SK-N-SH treated with all-trans-retinoic acid at 6 μM for 48 hours (cell line): ENCODE measurements around the gene LRP11.

Experiments used
- TF ChIP-seq, protein P1 (sequence below): fragments of 250-450 bp; sonication (Bioruptor Pico); IDR thresholded peaks from 2 replicates; pipeline ENCODE4 v1.5.0; 2020; ENCODE audit warnings: mild to moderate bottlenecking, moderate library complexity

Gene LRP11

DNA sequence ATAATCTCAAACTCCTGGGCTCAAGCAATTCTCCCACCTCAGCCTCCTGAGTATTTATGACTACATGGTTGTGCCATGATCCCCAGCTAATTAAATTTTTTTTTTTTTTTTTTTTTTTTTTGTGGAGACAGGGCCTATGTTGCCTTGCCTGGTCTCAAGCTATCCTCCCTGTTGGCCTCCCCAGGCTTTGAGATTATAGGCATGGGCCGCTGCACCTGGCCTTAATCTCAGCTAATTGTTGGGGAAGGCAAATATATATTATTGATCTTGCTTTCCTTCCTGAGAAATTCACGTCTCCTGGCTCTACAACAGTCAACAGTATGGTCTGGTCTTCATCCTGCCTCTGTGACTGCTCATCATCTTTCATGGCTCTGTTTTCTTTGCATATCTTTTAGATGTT lies 94.5 kb downstream of the LRP11 start (continued):
- TF ChIP-seq, protein P1, sequence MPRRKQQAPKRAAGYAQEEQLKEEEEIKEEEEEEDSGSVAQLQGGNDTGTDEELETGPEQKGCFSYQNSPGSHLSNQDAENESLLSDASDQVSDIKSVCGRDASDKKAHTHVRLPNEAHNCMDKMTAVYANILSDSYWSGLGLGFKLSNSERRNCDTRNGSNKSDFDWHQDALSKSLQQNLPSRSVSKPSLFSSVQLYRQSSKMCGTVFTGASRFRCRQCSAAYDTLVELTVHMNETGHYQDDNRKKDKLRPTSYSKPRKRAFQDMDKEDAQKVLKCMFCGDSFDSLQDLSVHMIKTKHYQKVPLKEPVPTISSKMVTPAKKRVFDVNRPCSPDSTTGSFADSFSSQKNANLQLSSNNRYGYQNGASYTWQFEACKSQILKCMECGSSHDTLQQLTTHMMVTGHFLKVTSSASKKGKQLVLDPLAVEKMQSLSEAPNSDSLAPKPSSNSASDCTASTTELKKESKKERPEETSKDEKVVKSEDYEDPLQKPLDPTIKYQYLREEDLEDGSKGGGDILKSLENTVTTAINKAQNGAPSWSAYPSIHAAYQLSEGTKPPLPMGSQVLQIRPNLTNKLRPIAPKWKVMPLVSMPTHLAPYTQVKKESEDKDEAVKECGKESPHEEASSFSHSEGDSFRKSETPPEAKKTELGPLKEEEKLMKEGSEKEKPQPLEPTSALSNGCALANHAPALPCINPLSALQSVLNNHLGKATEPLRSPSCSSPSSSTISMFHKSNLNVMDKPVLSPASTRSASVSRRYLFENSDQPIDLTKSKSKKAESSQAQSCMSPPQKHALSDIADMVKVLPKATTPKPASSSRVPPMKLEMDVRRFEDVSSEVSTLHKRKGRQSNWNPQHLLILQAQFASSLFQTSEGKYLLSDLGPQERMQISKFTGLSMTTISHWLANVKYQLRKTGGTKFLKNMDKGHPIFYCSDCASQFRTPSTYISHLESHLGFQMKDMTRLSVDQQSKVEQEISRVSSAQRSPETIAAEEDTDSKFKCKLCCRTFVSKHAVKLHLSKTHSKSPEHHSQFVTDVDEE (CRISPR knock-in tag): no peak
